Endothelial cell of hepatic sinusoid (primary cell): ENCODE data around the gene GGACT.

Experiments used
- in situ Hi-C: cut with HindIII; loops from 2 replicates; pipeline ENCODE4 v1.10.0; 2017; ENCODE audit warnings: low sequenced_read_pairs

Gene GGACT

GRCh38 chr13:100552755-100553154, 35.8 kb downstream of the GGACT start:
- in situ Hi-C loops = no loop called here

GRCh38 chr13:100549316-100549715, 39.3 kb downstream of the GGACT start:
- in situ Hi-C loops = no loop called here

- in situ Hi-C loops = no loop called here
These were observed 40.8 kb downstream of the GGACT start for GRCh38 chr13:100547791-100548201.

GRCh38 chr13:100546713-100547405, 41.7 kb downstream of the GGACT start:
- in situ Hi-C loops = no loop called here

- in situ Hi-C loops = no loop called here
These were observed 42.9 kb downstream of the GGACT start for GRCh38 chr13:100545684-100546061.

- in situ Hi-C loops = no loop called here
These were observed 43.5 kb downstream of the GGACT start for GRCh38 chr13:100544866-100545683.

GRCh38 chr13:100543872-100544602, 44.6 kb downstream of the GGACT start:
- in situ Hi-C loops = no loop called here

- in situ Hi-C loops = no loop called here
These were observed 45.8 kb downstream of the GGACT start for GRCh38 chr13:100542826-100543156.

GRCh38 chr13:100541897-100542825, 46.4 kb downstream of the GGACT start:
- in situ Hi-C loops = no loop called here

- in situ Hi-C loops = no loop called here
These were observed 48.0 kb downstream of the GGACT start for GRCh38 chr13:100540621-100541020.

GRCh38 chr13:100537951-100538462, 50.6 kb downstream of the GGACT start:
- in situ Hi-C loops = no loop called here

GRCh38 chr13:100537486-100537885, 51.1 kb downstream of the GGACT start:
- in situ Hi-C loops = no loop called here

GRCh38 chr13:100536643-100537180, 51.9 kb downstream of the GGACT start:
- in situ Hi-C loops = no loop called here

GRCh38 chr13:100535426-100536135, 53.0 kb downstream of the GGACT start:
- in situ Hi-C loops = no loop called here

GRCh38 chr13:100534911-100535310, 53.7 kb downstream of the GGACT start:
- in situ Hi-C loops = no loop called here

- in situ Hi-C loops = no loop called here
These were observed 54.3 kb downstream of the GGACT start for GRCh38 chr13:100534147-100534843.

- in situ Hi-C loops = no loop called here
These were observed 55.0 kb downstream of the GGACT start for GRCh38 chr13:100533588-100534041.

- in situ Hi-C loops = no loop called here
These were observed 55.7 kb downstream of the GGACT start for GRCh38 chr13:100532836-100533435.
